HCT116 (cell line): ENCODE measurements around the gene OTULIN. TPM values are rescaled to one million over a fixed set of nuclear protein-coding genes. Genes with fewer than 3 reads are reported as not detected.

ENCODE experiments used
- ATAC-seq: fragments of 200-7000 bp; cut with Tn5 transposase; 2 replicates; pipeline ENCODE4 v1.9.1; 2020; ENCODE audit warnings: mild to moderate bottlenecking, moderate library complexity
- BruUV-seq: library from RNA; stranded (reverse); fragments of 400-500 nt; replicated peaks from 2 replicates; lab custom pipeline; 2021; lab: Mats Ljungman, UMichigan
- CTCF ChIA-PET: fragments of 300-600 bp; sonication (Branson Sonifier 250); formaldehyde crosslinking; loops from one replicate; lab custom pipeline; 2021; ENCODE audit warnings: antibody characterized with exemption; lab: Charles Lee
- POLR2A ChIA-PET: fragments of 300-600, 350-600 bp; sonication (Branson Sonifier 250); formaldehyde crosslinking; loops from one replicate; lab custom pipeline; 2021; ENCODE audit warnings: antibody characterized with exemption; lab: Charles Lee
- RAD21 ChIA-PET, 2 experiments: fragments of 300-600 bp; sonication (Branson Sonifier 250); formaldehyde crosslinking; loops; one replicate each; lab custom pipeline; 2023; ENCODE audit warnings: low total read pairs in 2 of 2; ENCODE audit not compliant: uncharacterized antibody in 2 of 2, unreplicated experiment in 2 of 2, low non-redundant PET in 1 of 2; lab: Charles Lee
- DNase-seq: peaks from one replicate; pipeline ENCODE4 v3.0.0-alpha.2; 2010; ENCODE audit warnings: low read depth, low spot score
- H2AFZ ChIP-seq: fragments of 200-600 bp; shearing (Covaris generic), sonication (generic); 2 replicates; pipeline ENCODE4 v1.6.1; 2017; ENCODE audit warnings: low read depth, mixed run types, mixed read lengths, antibody characterized with exemption, low read length; ENCODE audit not compliant: poor library complexity, severe bottlenecking
- H3K27ac ChIP-seq: 2 replicates; pipeline ENCODE4 v1.5.1; 2012; ENCODE audit warnings: low read depth, low read length
- H3K27me3 ChIP-seq: fragments of 200-600 bp; sonication (generic); 2 replicates; pipeline ENCODE4 v1.6.1; 2016; ENCODE audit warnings: mixed run types, low read length, mixed read lengths; ENCODE audit not compliant: insufficient read depth
- H3K36me3 ChIP-seq, 2 experiments: fragments of 200-500 bp in 1 of 2; fragments of 200-600 bp in 1 of 2; sonication (Bioruptor generic) in 1 of 2; sonication (generic) in 1 of 2; 2 replicates each; pipeline versions ENCODE4 v1.5.1 to v1.6.1; 2014 to 2016; ENCODE audit warnings: low read length in 2 of 2, inconsistent platforms in 1 of 2, mixed read lengths in 1 of 2, mixed run types in 1 of 2; ENCODE audit not compliant: insufficient read depth in 2 of 2, control insufficient read depth in 1 of 2
- H3K4me1 ChIP-seq, 2 experiments: fragments of 200-600 bp in 1 of 2; sonication (generic) in 1 of 2; 2 replicates each; pipeline versions ENCODE4 v1.5.1 to v1.6.1; 2012 to 2017; ENCODE audit warnings: low read length in 2 of 2, inconsistent platforms in 1 of 2, mild to moderate bottlenecking in 1 of 2, mixed read lengths in 1 of 2, mixed run types in 1 of 2, moderate library complexity in 1 of 2; ENCODE audit not compliant: insufficient read depth in 2 of 2, control insufficient read depth in 1 of 2
- H3K4me2 ChIP-seq: fragments of 200-600 bp; sonication (generic); 2 replicates; pipeline ENCODE4 v1.6.1; 2017; ENCODE audit warnings: mixed run types, low read length, mixed read lengths
- H3K4me3 ChIP-seq, 2 experiments: fragments of 200-600 bp in 1 of 2; sonication (generic) in 1 of 2; replicated peaks in 1 of 2; 2 replicates each; pipeline ENCODE4 v1.5.1; 2011 to 2016; ENCODE audit warnings: low read length in 2 of 2, control low read depth in 1 of 2, low read depth in 1 of 2, mild to moderate bottlenecking in 1 of 2, mixed read lengths in 1 of 2, mixed run types in 1 of 2
- H3K79me2 ChIP-seq: fragments of 200-600 bp; sonication (generic); 2 replicates; pipeline ENCODE4 v1.6.1; 2017; ENCODE audit warnings: mild to moderate bottlenecking, mixed run types, low read length, moderate library complexity, mixed read lengths; ENCODE audit not compliant: insufficient read depth
- H3K9ac ChIP-seq: fragments of 200-600 bp; sonication (generic); 2 replicates; pipeline ENCODE4 v1.6.1; 2016; ENCODE audit warnings: low read length, mixed read lengths
- H3K9me2 ChIP-seq: fragments of 200-600 bp; sonication (generic), shearing (Covaris generic); 2 replicates; pipeline ENCODE4 v1.6.1; 2017; ENCODE audit warnings: mixed run types, mild to moderate bottlenecking, moderate library complexity; ENCODE audit not compliant: insufficient read depth
- H3K9me3 ChIP-seq, 2 experiments: fragments of 200-500 bp in 1 of 2; fragments of 200-600 bp in 1 of 2; sonication (Bioruptor generic) in 1 of 2; sonication (generic) in 1 of 2; 2 replicates each; pipeline ENCODE4 v1.6.1; 2014 to 2017; ENCODE audit warnings: low read length in 2 of 2, mixed read lengths in 2 of 2, inconsistent platforms in 1 of 2, low read depth in 1 of 2, mild to moderate bottlenecking in 1 of 2, mixed run types in 1 of 2, moderate library complexity in 1 of 2; ENCODE audit not compliant: control insufficient read depth in 1 of 2, insufficient read depth in 1 of 2
- H4K20me1 ChIP-seq: fragments of 200-600 bp; sonication (generic), shearing (Covaris generic); 2 replicates; pipeline ENCODE4 v1.6.1; 2017; ENCODE audit warnings: mixed run types, mild to moderate bottlenecking, moderate library complexity; ENCODE audit not compliant: insufficient read depth
- ATF3 ChIP-seq: IDR thresholded peaks from 2 replicates; pipeline ENCODE4 v1.6.1; 2012
- CEBPB ChIP-seq: IDR thresholded peaks from 2 replicates; pipeline ENCODE4 v1.6.1; 2012; ENCODE audit warnings: low read depth
- CTCF ChIP-seq, 3 experiments: fragments of 200-600 bp in 1 of 3; sonication (generic) in 1 of 3; IDR thresholded peaks in 2 of 3; conservative IDR thresholded peaks in 1 of 3; 2 replicates each; pipeline ENCODE4 v1.5.1; 2012 to 2017; ENCODE audit warnings: low read depth in 2 of 3, low read length in 2 of 3, antibody characterized with exemption in 1 of 3, borderline replicate concordance in 1 of 3, control low read depth in 1 of 3, mild to moderate bottlenecking in 1 of 3, mixed read lengths in 1 of 3, mixed run types in 1 of 3, moderate library complexity in 1 of 3; ENCODE audit not compliant: insufficient read depth in 1 of 3
- EGR1 ChIP-seq: IDR thresholded peaks from 2 replicates; pipeline ENCODE4 v1.6.1; 2012; ENCODE audit warnings: low read depth
- ELF1 ChIP-seq: IDR thresholded peaks from 2 replicates; pipeline ENCODE4 v1.6.1; 2012; ENCODE audit warnings: low read depth, borderline replicate concordance
- EZH2phosphoT487 ChIP-seq: fragments of 200-600 bp; IDR thresholded peaks from 2 replicates; pipeline ENCODE4 v1.6.1; 2018; ENCODE audit warnings: antibody characterized with exemption, borderline replicate concordance
- JUND ChIP-seq: IDR thresholded peaks from 2 replicates; pipeline ENCODE4 v1.6.1; 2012
- POLR2A ChIP-seq: IDR thresholded peaks from 2 replicates; pipeline ENCODE4 v1.7.0; 2011; ENCODE audit warnings: borderline replicate concordance; ENCODE audit not compliant: insufficient read depth, insufficient read length; ENCODE audit errors: extremely low read depth
- POLR2AphosphoS5 ChIP-seq: IDR thresholded peaks from 2 replicates; pipeline ENCODE4 v1.6.1; 2011; ENCODE audit warnings: mild to moderate bottlenecking, low read depth, low read length, moderate library complexity
- RAD21 ChIP-seq: IDR thresholded peaks from 2 replicates; pipeline ENCODE4 v1.6.1; 2012; ENCODE audit warnings: low read depth, mild to moderate bottlenecking
- SIN3A ChIP-seq: IDR thresholded peaks from 2 replicates; pipeline ENCODE4 v1.6.1; 2012; ENCODE audit warnings: low read depth
- SRF ChIP-seq: IDR thresholded peaks from 2 replicates; pipeline ENCODE4 v1.6.1; 2012; ENCODE audit warnings: low read depth
- TCF7L2 ChIP-seq: IDR thresholded peaks from 2 replicates; pipeline ENCODE4 v1.7.0; 2011; ENCODE audit warnings: borderline replicate concordance, inconsistent platforms; ENCODE audit not compliant: insufficient read depth, insufficient read length; ENCODE audit errors: extremely low read depth
- YY1 ChIP-seq: IDR thresholded peaks from 2 replicates; pipeline ENCODE4 v1.6.1; 2011; ENCODE audit warnings: low read length, low read depth, moderate library complexity, mild to moderate bottlenecking; ENCODE audit not compliant: insufficient replicate concordance; ENCODE audit errors: extremely low read depth
- ZFX ChIP-seq: fragments of 450-650 bp; IDR thresholded peaks from 2 replicates; pipeline ENCODE4 v1.6.1; 2017
- ZNF274 ChIP-seq: fragments of 200-500 bp; sonication (Bioruptor generic); IDR thresholded peaks from 2 replicates; pipeline ENCODE4 v1.6.1; 2014; ENCODE audit warnings: mild to moderate bottlenecking, low read depth, low read length, inconsistent platforms
- intact Hi-C: fragments of 100-400 bp; cut with micrococcal nuclease; formaldehyde crosslinking; loops from 2 replicates; pipeline ENCODE4 v1.10.0; 2022
- total RNA-seq: library from RNA; stranded (reverse); gene quantifications from one replicate; pipeline ENCODE4 v1.2.1, GENCODE V29; 2021; ENCODE audit not compliant: unreplicated experiment
- TF ChIP-seq, protein P1 (sequence below): IDR thresholded peaks from 2 replicates; pipeline ENCODE4 v1.6.1; 2011; ENCODE audit warnings: mild to moderate bottlenecking, low read length, moderate library complexity; ENCODE audit not compliant: insufficient replicate concordance; ENCODE audit errors: extremely low read depth
- TF ChIP-seq, protein P2 (sequence below): IDR thresholded peaks from 2 replicates; pipeline ENCODE4 v1.6.1; 2012; ENCODE audit warnings: low read depth

Gene OTULIN
- total RNA-seq, 1 experiment from 2014 or later = 25.7 TPM

DNA sequence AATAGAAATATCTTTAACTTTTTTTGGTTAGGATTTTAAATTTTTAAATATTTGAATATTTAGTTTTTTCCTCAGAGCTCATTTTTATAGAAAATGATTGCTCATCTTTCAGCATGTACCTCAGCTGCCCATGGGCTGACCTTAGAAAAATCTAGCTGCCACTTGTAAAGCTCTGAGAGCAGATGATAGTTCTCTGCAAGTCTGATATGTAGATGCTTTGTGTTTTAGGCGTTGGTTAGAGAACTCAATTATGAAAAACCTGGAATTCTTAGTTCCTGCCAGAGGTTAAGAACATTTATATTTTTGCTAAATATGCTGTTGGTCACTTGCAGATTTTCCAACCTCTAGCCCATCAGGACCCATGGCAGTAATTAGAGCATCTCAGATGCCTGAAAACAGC is 15.1 kb downstream of the OTULIN start:
- Histone ChIP-seq H3K27ac (no peak overlapping the region), H3K27me3 (no peaks in the 10 kb centered on the region), H3K36me3 (peaks cover 10 to 20% of the 10 kb centered on the region in 2 experiments; a peak in 3 of 4 replicates), H3K9me2 (no peaks in the 10 kb centered on the region), H3K9me3 (no peaks in the 10 kb centered on the region), H3K4me2 (no peak overlapping the region), H3K79me2 (peaks cover 52% of the 10 kb centered on the region), H3K4me3 (no peak overlapping the region), H2AFZ (no peak overlapping the region), H3K4me1 (no peaks in the 10 kb centered on the region), H3K9ac (no peak overlapping the region), H4K20me1 (no peaks in the 10 kb centered on the region)
- ChIA-PET CTCF (no interaction called here), POLR2A (no interaction called here), RAD21 (no interaction called here)
- no peak for ATAC-seq
- BruUV-seq = no TSS peak
- TF ChIP-seq EGR1 = no peak
- TF ChIP-seq SRF = no peak
- no peak for TF ChIP-seq CEBPB
- no peak for TF ChIP-seq EZH2phosphoT487
- no peak for TF ChIP-seq TCF7L2
- TF ChIP-seq SIN3A = no peak
- no peak for TF ChIP-seq RAD21
- TF ChIP-seq, protein P1, sequence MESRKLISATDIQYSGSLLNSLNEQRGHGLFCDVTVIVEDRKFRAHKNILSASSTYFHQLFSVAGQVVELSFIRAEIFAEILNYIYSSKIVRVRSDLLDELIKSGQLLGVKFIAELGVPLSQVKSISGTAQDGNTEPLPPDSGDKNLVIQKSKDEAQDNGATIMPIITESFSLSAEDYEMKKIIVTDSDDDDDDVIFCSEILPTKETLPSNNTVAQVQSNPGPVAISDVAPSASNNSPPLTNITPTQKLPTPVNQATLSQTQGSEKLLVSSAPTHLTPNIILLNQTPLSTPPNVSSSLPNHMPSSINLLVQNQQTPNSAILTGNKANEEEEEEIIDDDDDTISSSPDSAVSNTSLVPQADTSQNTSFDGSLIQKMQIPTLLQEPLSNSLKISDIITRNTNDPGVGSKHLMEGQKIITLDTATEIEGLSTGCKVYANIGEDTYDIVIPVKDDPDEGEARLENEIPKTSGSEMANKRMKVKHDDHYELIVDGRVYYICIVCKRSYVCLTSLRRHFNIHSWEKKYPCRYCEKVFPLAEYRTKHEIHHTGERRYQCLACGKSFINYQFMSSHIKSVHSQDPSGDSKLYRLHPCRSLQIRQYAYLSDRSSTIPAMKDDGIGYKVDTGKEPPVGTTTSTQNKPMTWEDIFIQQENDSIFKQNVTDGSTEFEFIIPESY = no peak
- no peak for TF ChIP-seq ZNF274
- no peak for TF ChIP-seq YY1
- no peak for TF ChIP-seq POLR2A
- TF ChIP-seq POLR2AphosphoS5 = no peak
- no peak for TF ChIP-seq ELF1
- no peak for TF ChIP-seq CTCF (IDR thresholded peaks at IDR 0.05 in 2 of 3, conservative IDR thresholded peaks at IDR 0.05 in 1 of 3; ENCODE audit: borderline replicate concordance in 1 of 3, insufficient read depth in 1 of 3, low read depth in 2 of 3, low read length in 2 of 3)
- TF ChIP-seq, protein P2, sequence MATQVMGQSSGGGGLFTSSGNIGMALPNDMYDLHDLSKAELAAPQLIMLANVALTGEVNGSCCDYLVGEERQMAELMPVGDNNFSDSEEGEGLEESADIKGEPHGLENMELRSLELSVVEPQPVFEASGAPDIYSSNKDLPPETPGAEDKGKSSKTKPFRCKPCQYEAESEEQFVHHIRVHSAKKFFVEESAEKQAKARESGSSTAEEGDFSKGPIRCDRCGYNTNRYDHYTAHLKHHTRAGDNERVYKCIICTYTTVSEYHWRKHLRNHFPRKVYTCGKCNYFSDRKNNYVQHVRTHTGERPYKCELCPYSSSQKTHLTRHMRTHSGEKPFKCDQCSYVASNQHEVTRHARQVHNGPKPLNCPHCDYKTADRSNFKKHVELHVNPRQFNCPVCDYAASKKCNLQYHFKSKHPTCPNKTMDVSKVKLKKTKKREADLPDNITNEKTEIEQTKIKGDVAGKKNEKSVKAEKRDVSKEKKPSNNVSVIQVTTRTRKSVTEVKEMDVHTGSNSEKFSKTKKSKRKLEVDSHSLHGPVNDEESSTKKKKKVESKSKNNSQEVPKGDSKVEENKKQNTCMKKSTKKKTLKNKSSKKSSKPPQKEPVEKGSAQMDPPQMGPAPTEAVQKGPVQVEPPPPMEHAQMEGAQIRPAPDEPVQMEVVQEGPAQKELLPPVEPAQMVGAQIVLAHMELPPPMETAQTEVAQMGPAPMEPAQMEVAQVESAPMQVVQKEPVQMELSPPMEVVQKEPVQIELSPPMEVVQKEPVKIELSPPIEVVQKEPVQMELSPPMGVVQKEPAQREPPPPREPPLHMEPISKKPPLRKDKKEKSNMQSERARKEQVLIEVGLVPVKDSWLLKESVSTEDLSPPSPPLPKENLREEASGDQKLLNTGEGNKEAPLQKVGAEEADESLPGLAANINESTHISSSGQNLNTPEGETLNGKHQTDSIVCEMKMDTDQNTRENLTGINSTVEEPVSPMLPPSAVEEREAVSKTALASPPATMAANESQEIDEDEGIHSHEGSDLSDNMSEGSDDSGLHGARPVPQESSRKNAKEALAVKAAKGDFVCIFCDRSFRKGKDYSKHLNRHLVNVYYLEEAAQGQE = no peak
- TF ChIP-seq ZFX = no peak
- TF ChIP-seq ATF3 = no peak
- TF ChIP-seq JUND = no peak
- DNase-seq = no peak
- intact Hi-C loops = no loop called here
